Fibroblast of mammary gland (primary cell): ENCODE measurements around the gene MIB1.

Source experiments
- DNase-seq: peaks from one replicate; pipeline ENCODE4 v3.0.0-alpha.2; 2010; ENCODE audit warnings: low read depth
- H3K4me3 ChIP-seq: 2 replicates; pipeline ENCODE4 v1.5.1; 2011; ENCODE audit warnings: low read depth, mild to moderate bottlenecking, low read length, moderate library complexity; ENCODE audit not compliant: control insufficient read depth
- TF ChIP-seq, protein P1 (sequence below): conservative IDR thresholded peaks from 2 replicates; pipeline ENCODE4 v1.5.1; 2011; ENCODE audit warnings: low read depth, low read length, inconsistent platforms; ENCODE audit not compliant: control insufficient read depth, insufficient read depth

The MIB1 gene

DNA sequence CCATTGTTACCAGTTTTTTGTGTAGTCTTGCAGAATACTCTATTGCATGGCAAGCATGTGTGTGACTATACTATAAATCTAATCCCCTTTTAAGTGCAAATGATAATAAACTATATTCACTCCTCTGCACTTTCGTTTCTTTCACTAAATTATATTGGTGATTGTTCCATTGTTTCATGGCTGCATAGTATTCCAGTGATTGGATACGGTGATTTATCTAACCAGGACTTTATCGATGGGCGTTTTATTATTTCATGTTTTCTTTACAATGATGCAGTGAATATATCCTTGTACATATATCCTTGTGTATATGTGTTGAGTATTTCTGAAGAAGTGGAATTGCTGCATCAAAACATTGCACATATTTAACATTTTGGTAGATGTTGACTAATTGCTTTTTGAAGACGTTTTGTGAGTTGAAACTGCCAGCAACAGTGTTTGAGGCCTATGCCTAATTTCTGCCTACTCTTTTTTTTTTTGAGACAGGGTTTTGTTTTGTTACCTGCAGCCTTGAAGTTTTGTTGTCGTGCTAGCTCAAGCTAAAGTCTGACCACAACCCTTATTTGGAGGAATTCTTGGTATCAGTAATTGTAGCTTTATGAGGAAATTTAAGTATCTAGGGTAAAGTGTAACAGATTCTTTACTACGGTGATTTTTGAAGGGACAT lies 2.7 kb downstream of the MIB1 start:
- TF ChIP-seq, protein P1, sequence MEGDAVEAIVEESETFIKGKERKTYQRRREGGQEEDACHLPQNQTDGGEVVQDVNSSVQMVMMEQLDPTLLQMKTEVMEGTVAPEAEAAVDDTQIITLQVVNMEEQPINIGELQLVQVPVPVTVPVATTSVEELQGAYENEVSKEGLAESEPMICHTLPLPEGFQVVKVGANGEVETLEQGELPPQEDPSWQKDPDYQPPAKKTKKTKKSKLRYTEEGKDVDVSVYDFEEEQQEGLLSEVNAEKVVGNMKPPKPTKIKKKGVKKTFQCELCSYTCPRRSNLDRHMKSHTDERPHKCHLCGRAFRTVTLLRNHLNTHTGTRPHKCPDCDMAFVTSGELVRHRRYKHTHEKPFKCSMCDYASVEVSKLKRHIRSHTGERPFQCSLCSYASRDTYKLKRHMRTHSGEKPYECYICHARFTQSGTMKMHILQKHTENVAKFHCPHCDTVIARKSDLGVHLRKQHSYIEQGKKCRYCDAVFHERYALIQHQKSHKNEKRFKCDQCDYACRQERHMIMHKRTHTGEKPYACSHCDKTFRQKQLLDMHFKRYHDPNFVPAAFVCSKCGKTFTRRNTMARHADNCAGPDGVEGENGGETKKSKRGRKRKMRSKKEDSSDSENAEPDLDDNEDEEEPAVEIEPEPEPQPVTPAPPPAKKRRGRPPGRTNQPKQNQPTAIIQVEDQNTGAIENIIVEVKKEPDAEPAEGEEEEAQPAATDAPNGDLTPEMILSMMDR = no peak
- DNase-seq = no peak
- H3K4me3 ChIP-seq = no peak overlapping the region

DNA sequence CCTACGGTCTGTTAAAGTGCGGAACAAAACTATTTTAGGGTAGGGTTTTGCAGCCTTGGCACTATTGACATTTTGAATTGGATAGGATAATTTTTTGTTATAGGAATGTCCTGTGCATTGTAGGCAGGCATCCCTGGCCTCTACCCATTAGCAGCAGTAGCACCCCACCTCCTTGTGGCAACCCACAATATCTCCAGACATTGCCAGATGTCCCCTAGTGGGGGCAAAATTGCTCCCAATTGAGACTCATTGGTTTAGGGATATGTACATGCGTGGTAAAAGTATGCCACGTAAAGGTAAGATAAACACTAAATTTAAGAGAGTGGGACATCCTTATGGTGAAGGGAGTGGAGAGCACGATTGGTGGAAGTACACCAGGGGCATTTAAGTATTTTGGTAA lies 4.6 kb downstream of the MIB1 start:
- TF ChIP-seq, protein P1 = no peak
- H3K4me3 ChIP-seq = no peak overlapping the region
- no peak for DNase-seq

DNA sequence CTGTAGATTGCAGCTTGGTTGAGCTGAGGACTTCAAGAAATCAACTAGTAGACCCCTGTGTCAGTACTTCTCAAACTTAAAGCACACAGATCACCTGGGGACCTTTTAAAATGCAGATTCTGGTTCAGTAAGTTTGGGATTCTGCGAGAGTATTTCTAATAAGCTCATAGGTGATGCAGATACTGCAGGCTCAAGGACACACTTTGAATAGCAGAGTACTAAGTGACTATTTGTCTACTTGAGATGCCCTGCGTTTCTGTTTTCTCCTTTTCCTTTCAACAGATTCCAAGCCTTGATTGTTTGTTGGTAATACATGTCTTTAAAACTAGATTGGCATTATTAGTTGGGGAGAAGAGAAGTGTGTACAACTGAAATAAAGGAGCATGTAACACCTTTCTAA lies 6.7 kb downstream of the MIB1 start:
- DNase-seq = no peak
- no peak overlapping the region for H3K4me3 ChIP-seq
- TF ChIP-seq, protein P1 = no peak

DNA sequence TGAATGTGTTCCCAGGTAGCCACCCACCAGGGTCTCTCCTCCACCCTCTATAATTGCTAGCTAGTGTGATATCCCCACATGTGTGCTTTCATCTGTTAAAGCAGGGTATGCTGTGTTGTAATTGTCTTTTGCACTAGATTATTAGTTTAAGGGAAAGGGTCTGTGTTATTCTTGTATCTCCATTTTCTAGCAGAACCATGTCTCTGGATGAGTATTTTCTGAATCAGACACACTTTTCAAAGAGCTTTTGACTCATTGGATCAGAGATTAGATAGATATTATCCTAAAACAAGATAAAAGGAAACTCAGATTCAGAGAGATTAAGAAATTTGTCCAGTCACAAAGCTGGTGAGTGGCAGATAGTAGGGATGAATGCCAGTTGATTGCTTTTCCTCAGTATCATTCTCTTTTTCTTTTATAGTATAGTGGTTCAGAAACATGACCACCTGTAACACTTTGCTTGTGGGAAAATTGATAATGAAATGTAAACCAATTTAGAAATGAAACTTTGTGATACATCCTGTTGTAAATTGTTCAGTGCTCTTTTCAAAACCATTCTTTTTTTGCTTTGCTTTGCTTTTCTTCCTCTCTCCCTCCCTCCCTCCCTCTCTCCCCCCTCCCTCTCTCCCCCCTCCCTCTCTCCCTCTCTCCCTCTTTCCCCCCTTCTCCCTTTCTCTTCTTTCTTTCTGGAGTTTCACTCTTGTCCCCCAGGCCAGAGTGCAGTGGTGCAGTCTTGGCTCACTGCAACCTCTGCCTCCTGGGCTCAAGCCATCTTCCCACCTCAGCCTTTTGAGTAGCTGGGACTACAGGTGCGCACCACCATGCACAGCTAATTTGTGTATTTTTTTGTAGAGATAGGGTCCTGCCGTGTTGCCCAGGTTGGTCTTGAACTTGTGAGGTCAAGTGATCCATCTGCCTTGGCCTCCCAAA lies 7.4 kb downstream of the MIB1 start:
- TF ChIP-seq, protein P1 = no peak
- no peak overlapping the region for H3K4me3 ChIP-seq
- no peak for DNase-seq

DNA sequence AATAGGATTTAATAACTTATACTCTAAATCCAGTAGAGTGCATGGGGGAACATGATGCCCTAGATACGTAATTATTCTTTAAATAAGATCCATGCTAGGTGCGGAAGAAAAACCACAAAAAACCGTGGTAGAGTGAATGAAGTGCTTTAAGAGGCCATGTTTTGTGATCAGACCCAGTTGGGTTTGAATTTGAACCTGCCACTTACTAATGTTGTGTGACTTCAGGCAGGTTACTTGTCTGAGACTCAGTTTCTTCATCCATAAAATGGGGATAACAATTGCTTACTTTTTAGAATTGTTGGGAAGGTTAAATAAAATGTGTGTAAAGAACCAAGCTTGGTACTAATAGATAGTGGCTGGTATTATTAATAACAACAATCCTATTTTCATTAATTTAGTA lies 17.2 kb downstream of the MIB1 start:
- TF ChIP-seq, protein P1 = no peak
- H3K4me3 ChIP-seq = no peak overlapping the region
- DNase-seq = no peak

DNA sequence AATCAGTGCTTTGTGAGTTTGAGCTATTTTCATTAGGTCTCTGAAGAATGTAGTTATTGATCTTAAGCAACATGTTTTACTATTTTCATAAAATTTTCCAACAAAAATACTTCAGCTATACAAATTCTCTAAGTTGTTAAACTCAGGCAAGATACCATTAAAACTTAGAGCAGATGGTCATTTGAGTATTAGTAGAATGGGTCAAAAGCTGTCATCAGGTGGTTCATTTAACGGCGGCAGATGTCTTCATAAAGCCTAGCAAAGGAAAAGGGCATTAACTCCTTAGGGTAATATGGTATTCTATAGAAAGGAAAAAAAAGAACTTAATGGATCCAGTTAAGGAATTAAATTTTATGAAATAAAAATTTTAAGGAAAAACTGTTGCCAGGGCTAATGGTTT lies 19.2 kb downstream of the MIB1 start:
- DNase-seq = no peak
- H3K4me3 ChIP-seq = no peak overlapping the region
- TF ChIP-seq, protein P1 = no peak
